Measurements from ENCODE around the gene CELF5.
A peak's percentile ranks its signal among the peaks of the same experiment; 100 is the strongest.

Gene CELF5

DNA sequence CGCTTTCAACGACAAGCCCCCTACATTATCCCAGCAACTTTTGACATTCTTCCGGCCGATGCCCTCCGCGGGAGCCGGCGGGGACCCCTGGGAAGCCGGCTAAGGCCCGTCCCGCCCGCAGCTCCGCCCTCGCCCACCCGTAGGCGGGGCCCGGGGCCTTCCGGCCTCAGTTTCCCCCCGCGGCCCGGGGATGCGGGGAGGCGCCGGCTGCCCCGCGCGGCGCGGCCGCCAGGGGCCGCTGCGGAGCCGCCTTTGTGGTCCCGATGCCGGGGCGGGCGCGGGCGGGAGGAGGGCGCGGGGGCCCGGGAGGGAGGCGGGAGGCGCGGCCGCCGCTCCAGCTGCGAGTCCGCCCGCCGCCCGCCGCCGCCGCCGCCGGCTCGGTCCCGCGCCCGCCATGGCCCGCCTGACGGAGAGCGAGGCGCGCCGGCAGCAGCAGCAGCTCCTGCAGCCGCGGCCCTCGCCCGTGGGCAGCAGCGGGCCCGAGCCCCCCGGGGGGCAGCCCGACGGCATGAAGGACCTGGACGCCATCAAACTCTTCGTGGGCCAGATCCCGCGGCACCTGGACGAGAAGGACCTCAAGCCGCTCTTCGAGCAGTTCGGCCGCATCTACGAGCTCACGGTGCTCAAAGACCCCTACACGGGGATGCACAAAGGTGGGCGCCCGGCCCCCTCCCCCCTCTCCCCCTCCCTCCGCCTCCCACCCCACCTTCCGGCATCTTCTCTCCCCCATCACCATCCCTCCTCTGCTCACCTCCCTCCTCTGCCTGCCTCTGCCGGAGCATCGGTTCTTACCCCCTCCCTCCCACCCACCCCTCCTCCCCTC lies at the start of gene CELF5:
Gene CELF5, plus strand, starts transcription at position 316 of the 823 bp plus-strand sequence. Its CDS starts 79 bp downstream, at position 395.
- peak; percentile 60 to 61 for DNase-seq

GRCh38 chr19:3175781-3176714 lies 48.4 kb upstream of the CELF5 start:
- DNase-seq, result peak; percentile 47 to 51

DNA sequence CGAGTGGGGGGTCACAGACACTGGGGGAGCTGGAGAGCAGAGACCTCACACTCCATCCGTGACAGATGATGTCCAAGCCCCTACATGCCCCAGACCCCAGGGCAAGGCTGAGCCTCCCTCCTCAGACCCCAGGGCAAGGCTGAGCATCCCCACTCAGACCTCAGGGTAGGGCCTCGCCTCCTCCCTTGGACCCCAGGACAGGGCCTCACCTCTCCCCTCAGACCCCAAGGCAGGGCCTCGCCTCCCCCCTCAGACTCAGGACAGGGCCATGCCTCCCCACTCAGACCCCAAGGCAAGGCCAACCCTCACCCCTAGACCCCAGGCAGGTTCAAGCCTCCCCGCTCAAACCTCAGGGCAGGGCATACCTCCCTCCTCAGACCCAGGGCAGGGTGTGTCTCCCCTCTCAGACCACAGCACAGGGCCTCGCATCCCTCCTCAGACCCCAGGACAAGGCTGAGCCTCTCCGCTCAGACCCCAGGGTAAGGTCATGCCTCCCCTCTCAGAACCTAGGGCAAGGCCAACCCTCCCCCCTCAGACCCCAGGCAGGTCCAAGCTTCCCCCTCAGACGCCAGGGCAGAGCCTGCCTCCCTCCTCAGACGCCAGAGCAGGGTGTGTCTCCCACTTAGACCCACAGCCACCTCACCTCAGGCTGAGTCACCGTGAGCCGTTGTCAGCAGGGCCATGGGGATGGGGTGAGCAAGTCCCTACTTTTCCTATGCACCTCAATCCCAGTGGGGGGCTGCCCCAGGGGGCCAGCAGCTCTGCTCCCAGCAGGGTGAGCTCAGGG lies 47.6 kb upstream of the CELF5 start:
- DNase-seq, result peak; percentile 70 to 75

DNA sequence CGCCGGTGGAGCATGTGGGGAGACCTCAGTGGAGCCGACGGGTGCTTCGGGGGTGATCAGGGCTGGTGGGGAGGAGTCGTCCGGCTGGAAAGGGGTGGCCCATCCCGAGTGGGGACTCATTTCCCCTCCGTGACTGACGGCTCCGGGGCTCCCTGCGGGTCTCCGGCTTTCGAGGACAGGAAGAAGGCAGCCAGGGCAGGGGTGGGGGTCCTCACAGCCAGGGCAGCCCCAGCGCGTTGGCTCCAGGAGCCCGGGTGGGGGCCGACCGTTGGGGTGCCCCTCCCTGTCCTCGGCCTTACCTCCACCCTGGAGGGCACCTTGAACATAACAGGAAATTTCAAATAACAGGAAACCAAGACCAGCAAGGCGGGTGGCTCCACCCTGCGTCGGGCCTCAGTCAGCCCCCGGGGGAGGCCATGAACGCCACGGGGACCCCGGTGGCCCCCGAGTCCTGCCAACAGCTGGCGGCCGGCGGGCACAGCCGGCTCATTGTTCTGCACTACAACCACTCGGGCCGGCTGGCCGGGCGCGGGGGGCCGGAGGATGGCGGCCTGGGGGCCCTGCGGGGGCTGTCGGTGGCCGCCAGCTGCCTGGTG lies 46.0 kb upstream of the CELF5 start, which contains the start of gene S1PR4:
Gene S1PR4, plus strand, starts transcription at position 393 of the 596 bp plus-strand sequence. Its CDS starts 24 bp downstream, at position 417.
- peak; percentile 78 to 81 for DNase-seq

GRCh38 chr19:3178973-3179738 lies 45.3 kb upstream of the CELF5 start:
- DNase-seq, result no peak

DNA sequence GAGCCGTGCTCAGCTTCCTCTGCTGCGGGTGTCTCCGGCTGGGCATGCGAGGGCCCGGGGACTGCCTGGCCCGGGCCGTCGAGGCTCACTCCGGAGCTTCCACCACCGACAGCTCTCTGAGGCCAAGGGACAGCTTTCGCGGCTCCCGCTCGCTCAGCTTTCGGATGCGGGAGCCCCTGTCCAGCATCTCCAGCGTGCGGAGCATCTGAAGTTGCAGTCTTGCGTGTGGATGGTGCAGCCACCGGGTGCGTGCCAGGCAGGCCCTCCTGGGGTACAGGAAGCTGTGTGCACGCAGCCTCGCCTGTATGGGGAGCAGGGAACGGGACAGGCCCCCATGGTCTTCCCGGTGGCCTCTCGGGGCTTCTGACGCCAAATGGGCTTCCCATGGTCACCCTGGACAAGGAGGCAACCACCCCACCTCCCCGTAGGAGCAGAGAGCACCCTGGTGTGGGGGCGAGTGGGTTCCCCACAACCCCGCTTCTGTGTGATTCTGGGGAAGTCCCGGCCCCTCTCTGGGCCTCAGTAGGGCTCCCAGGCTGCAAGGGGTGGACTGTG lies 44.6 kb upstream of the CELF5 start:
- no peak for DNase-seq

GRCh38 chr19:3183721-3184641 lies 40.5 kb upstream of the CELF5 start:
- DNase-seq, result no peak

DNA sequence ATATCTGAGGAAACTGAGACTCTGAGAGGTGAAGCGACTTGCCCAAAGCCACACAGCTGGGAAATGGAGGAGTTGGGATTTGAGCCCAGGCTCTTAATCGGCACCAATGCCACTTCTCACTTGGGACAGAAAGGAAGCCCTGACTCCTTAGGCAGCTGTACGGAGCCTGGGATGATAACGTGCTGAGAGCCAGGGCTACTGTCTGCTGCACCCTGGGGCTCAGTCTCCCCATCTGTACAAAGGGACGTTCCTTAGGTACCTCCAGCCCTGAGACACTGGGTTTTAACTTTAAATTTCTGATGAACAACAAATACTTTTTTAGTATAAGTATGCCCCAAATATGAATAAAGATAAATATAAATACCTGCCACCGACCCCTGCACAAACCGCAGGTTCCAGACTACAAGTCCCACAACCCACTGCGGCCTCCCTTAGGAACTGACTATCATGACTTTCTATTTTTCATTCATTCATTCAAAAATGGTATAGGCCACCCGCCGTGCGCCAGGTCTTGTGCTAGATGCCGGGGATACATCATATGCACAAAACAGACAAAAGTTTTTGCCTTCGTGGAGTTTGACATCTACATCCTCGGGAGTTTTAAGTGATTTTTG lies 39.5 kb upstream of the CELF5 start:
- DNase-seq, result no peak

DNA sequence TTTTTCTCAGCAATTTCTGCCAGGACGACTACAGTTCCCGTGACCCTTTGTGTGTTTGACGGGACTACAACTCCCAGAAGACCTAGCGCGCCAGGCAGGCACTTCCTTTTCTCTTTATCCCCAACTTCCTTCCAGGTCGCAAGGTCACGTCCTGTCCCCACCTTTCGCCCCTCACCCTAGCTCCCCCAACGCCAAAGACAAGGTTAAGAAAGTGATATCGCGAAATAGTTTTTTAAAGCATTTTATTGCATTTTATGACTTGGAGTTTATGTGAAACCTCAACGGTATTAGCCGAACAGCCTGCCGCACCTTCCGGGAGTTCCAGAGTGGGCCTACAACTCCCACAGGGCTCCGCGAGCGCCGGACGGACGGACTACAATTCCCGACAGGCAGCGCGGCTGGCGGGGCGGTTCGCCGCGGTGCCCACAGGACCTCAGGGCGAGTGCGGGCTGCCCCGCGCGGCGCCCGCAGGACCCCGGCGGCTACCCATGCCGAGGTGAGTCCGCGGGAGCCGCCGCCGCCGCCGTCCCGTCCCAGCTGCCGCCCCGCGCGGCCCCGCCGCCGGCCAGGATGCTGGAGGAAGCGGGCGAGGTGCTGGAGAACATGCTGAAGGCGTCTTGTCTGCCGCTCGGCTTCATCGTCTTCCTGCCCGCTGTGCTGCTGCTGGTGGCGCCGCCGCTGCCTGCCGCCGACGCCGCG lies 38.9 kb upstream of the CELF5 start, which contains the start of gene NCLN:
Gene NCLN, plus strand, starts transcription at position 470 of the 699 bp plus-strand sequence. Its CDS starts 101 bp downstream, at position 571.
- peak; percentile 93 to 94 for DNase-seq

- DNase-seq, result no peak
Measured at GRCh38 chr19:3186160-3186688, 38.2 kb upstream of the CELF5 start.

- DNase-seq, result no peak
Measured at GRCh38 chr19:3186891-3187661, 37.4 kb upstream of the CELF5 start.

DNA sequence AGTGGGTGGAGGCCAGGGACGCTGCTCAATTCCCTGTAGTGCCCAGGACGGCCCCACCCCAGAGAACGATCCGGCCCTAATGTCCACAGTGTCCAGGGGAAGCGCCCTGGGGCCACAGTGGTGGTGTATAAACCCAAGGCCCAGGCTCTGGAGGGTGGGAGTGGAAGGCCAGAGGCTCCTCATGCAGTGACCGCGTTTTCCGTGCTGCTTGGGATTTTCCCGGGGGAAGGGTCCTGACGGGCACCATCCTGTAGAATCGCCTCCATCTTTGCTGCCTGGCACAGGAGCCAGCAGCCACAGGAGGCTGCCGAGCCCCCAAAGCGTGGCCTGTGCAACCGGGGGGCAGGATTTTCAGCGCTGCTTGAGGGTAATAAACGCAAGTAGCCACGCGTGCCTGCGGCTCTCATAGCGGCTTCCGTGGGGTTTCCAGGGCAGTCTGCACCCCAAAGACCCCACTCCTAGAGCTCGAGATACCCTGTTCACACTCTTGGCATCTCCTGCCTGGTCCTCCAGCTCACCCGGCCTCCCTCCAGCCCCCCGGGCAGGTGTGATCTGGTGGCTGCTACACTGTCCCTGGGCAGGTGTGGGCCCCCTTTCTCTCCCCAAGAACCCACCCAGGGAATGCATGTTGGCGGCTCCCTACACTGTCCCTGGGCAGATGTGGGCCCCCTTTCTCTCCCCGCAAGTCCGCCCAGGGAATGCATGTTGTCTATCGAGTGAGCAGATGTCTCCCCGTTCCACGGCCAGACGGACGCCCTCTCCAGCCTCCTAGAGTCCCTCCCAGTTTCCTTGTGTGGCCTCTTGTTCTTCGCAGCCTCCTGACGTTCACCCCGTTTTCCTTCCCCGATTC lies 36.6 kb upstream of the CELF5 start:
- no peak for DNase-seq

DNA sequence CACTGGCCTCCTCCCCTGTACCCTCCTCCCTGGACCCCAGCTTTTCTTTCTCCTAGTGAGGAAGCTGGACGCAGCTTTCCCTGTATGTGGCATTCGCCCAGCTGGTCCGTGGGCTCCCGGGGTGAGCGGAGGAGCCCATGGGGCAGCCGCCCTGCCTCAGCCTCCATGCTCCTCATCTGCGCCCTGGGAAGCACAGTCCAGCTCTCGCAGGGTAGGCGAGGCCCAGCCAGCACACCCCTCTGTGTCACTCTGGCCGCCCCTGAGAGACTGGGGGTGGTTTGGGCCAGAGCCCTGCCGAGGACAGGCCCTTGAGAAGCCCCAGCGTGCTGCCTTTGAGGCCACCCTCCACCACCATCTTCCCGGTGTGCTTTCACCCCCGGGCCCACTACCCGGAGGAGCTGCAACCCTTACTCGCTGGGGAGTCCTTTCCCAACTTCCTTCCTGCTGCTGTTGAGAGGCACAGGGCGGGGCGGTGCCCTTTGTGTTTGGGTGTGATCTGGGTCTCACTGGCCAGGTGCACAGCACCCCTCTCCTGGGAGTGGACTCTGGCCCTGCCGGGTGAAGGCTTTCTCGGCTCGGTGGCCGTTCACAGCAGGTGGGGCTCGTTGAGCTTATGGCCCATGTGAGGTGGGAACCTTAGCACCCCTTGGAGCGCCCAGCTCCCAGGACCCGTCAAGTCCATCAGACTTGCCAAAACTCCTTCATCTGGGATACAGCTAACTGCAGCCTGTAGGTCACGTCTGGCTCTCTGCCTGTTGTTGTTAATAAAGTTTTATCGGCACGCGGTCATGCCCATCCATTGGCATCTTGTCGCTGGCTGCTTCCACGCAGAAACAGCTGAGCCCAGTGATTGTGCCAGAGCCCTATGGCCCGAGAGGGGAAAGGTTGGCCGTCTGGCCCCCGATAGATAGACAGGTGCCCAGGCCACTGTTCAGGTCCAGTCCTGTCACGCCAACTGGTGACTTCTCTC lies 35.5 kb upstream of the CELF5 start:
- no peak for DNase-seq

DNA sequence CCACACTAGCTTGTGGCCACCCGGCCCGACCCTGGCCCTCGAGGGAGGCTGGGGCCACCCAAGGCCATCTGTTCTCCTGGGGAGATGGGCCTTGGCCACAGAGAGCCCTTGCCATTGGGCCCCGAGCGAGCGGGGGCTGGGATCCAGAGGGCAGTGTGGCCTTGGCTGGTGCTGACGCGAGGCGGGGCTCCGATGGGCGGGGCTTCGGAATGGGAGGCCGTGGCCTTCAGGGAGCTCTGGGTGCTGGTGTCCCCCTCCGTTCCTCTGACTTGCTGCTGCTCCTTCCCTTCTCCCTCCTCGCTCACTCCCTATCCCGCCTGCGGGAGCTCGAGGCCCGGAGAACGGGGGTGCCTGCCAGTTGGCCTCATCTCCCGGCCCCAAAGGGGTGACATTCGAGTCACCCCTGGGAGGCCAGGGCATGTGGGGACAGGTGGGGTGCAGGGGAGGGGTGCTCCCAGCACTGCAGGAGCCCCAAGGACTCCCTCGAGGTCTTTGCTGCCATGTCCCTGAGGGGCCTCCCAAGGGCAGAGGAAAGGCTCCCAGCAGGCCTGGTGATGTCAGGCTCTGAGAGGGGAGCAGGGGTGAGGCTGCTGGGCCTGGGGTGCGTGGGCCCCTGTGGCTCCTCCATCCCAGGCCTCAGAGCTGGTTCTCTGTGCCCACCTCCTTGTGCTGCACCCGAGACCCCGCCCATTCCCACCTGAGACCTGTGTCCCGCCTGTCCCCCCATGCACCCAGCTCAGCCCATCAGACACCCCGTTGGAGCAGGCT lies 34.6 kb upstream of the CELF5 start:
- DNase-seq, result no peak

DNA sequence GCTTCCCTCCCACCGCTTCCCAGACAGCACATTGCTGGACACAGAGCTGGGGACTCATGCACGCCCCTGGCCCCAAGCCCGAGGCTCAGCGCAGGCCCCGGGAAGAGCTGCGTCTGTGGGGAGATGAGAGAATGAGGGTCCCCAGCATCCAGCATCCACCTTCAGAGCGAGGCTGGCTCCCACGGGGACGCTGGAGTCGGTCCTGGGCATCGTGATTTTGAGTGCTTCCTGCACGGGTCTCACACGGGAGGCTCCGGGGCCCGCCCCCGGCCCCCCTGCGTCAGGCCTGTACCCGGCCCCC lies 34.0 kb upstream of the CELF5 start:
- no peak for DNase-seq

Measured in CD4-positive, alpha-beta T cell treated with Interleukin-1 beta for 1 hour (primary cell).